Inflammatory macrophage treated with lipopolysaccharide for 1 hour (primary cell): ENCODE data around the gene GATA2.

Experiments used
- DNase-seq, 2 donors: peaks; one replicate each; pipeline ENCODE4 v3.0.0-alpha.2; 2020 to 2022

GATA2 gene

DNA sequence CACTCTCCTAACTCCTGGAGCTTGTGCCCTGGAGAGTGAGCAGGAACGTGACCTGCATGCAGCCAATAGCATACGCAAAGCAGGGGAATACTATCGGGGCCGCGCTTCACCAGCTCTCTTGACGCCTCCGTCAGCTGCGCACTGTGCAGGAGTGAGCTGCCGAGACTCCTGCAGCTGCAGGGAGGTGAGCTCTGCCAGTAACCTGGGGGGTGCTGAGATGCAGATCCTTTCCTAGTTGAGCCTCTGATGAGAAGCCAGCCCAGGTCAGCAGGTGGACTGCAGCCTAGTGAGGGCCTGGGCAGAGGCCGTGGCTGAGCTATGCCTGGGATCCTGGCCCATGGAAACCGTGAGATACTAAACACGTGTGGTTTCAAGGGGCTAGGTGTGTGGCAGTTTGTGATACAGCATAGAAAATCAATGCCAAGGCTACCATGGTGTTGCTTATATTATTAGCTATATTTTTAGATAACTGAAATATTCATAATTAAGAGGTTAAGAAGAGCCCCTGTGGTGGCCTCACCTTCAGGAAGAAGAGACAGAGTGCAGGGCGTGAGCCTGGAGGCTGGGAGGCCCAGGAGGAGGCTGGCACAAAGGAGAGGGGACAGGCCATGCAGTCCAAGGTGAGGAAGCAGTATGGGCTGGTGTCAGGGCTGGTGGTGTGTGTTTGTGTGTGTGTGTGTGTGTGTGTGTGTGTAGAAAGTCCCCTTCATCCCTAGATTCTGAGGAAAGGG, 20.4 kb downstream of the GATA2 start:
- DNase-seq: no peak

DNA sequence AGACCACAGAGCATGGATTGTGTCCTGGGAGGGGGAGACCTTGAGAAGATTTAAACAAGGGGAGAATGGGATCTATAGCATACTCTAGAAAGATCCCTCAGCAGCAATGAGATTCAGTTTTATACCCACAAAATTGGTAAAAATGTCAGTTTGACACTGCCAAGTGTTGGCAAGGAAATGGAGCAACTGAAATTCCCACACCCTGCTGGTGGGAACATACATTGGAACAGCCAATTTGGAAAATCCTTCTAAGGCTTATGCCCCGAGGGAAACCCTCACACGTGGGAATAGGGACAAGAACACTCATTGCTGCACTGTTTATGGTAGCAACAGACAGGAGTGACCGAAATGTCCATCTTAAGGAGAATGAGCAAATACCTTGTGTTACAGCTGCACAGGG, 21.3 kb downstream of the GATA2 start:
- no peak for DNase-seq

- DNase-seq: no peak
These were observed 21.9 kb downstream of the GATA2 start for GRCh38 chr3:128471110-128471509.

- no peak for DNase-seq
These were observed 22.7 kb downstream of the GATA2 start for GRCh38 chr3:128470134-128470899.

DNA sequence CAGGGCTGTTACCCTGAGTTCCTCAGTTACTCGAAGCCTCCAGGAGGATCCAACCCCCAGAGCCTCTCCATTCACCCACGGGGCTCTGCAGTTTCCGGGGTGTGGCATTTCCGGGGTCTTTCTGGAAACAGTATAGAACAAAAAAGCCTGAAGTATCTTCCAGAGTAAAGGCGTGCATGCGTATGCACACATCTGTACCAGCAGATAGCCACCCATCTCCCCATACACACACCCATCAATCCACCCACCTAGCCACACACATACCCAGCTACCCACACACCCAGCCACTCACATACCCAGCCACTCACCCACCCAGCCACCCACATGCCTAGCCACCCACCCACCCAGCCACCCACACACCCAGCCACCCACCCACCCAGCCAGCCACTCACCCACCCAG, 23.4 kb downstream of the GATA2 start:
- no peak for DNase-seq

- DNase-seq: no peak
These were observed 24.0 kb downstream of the GATA2 start for GRCh38 chr3:128468791-128469527.

DNA sequence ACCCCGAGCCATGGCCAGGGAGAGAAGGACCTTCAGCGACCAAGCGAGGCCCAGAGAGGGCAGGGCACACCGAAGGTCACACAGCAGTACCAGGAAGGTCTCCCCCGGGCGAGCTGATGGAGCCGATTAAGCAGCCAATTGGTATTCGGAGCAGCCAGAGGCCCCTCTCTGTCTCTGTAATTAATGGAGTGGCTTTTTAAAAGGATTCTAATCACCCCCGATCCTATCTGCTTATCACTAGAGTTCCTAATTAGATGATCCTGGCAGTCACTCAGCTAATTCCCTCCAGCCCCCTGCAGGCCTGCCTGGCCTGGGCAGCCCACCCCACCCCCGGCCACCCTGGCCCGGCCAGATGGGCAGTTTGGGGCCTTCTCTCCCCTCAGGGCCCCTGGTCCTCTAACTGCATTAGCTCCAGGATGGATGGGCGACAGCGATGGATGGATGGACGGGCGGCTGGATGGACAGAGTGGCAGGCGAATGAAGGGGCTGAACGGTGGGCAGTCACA, 24.7 kb downstream of the GATA2 start:
- DNase-seq: no peak

GRCh38 chr3:128466840-128467541, 26.0 kb downstream of the GATA2 start, which contains the start of gene DNAJB8:
Gene DNAJB8 (minus strand): TSS chr3:128466890. CDS start chr3:128463245, 3,645 bp downstream.
- DNase-seq: no peak

GRCh38 chr3:128464702-128465101, 28.3 kb downstream of the GATA2 start:
- DNase-seq: no peak

DNA sequence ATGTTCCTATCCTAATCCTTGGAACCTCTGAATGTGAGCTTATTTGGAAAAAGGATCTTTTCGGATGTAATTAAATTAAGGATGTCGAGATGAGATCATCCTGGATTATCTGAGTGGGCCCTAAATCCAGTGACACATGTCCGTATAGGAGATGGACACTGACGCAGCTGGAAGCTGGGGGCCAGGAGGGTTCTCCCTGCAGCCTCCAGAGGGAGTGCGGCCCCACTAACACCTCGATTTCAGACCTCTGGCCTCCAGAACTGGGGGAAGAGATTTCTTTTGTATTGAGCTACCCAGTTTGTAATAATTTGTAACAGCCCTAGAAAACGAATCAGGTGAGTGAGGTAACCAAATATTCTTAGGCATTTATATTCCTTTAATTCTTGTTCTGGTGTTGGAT, 28.8 kb downstream of the GATA2 start:
- DNase-seq: no peak

DNA sequence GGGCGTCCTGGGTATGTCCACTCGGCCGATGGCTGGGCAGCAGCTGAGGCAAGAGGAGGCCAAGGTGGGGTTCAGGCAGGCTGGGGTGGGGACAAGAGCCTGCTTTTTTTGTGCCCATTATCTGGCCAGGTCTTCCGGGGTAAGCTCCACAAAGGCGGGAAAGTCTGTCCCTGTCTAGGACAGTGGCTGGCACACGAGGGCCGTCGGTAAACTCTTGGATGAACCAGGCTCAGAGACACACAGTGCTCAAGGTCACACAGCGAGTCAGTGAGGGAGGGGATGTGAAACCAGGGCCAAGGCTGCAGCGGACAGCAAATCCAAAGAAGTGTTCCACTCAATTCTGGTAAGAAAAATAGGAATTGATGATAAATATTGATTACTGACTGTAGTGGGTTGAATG, 29.2 kb downstream of the GATA2 start:
- DNase-seq: no peak

- no peak for DNase-seq
These were observed 29.6 kb downstream of the GATA2 start for GRCh38 chr3:128463354-128463753.

DNA sequence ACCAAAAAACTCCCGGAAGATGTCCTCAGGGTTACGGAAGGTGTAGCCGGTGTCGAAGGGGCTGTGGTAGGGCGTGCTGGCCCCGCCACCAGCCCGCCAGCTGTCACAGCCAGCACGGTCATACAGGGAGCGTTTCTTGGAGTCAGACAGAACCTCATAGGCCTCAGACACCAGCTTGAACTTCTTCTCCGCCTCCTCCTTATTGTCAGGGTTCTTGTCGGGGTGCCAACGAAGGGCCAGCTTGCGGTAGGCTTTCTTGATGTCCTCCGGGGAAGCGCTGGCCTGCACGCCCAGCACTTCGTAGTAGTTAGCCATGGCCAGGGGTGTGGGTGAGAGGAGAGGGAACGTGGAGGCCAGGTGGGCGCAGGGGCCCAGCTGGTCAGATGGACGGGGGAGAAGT, 30.1 kb downstream of the GATA2 start:
- no peak for DNase-seq

DNA sequence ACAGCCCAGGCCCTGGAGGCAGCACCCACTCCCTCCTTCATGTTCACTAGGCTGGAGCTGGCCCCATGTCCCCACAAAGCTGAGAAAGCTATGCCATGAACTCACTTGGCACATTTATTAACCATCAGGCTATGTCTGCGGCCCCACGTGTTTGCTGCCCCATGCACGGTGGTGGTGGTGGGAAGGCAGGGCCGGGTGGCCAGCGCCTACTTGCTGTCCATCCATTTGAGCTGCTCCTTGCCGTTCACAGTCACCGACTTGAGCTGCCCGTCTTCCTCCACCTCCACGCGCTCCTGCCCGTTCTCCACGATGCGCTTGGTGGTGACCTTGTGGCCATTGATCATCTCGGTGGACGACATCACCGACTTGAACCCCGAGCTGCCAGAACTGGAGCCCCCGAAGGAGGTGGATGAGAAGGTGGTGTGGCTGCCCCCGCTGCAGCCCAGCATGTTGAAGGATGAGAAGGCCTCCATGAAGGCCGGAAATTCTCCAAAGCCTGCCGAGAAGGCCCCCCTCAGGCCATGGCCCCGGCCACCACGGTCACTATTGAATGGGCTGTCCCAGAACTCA, 30.6 kb downstream of the GATA2 start:
- no peak for DNase-seq

GRCh38 chr3:128461731-128462130, 31.3 kb downstream of the GATA2 start:
- no peak for DNase-seq

DNA sequence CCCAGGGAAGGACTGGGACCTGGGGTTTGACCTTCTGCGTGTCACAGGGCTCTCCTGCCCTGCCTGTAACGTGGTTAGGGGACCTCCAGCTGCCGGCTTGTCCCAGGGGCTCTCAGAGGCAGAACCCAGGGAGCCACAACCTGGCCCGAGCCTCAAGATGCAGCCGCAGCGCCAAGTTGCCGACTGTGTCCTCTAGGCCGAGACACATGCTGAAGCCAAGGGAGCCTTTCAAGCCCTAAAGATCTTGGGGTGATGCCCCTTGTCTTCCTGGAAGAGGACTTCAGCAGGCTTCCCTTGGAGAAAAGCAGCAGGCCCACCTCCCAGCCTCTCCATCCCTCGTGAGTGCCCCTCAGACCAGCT, 33.6 kb downstream of the GATA2 start:
- no peak for DNase-seq

DNA sequence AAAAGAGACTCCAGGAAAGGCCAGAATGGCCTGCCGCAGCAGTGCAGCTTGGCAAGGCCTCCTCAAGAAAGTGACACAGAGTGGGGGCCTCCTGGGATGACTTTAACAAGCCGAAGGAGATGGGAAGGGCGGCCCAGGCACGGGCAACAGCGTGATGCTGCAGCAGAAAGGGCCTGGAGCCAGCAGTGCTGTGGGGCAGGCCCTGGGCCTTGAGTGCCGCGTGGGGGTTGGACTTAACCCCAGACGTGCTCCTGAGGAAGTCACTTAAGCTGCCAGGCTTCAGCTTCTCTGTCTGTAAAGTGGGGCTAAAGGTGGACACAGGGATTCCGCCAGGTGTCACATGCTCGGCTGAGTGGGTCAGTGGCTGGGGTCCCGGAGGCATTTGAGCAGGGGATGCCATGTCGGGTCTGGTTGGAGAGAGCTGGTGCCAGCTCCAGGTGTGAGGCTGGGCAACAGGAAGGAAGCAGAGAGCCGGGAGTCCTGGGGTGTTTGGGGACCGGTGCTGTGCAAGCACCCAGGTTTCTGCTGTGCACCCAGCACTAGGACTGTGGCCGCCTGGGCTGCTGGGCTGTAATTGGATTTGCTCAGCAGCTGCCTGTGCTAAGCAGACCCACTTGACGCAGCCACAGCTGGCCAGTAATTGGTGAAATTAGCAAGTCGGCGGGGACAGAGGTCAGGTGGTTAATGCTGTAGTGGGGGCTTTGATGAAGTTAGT, 34.1 kb downstream of the GATA2 start:
- no peak for DNase-seq

GRCh38 chr3:128457937-128458336, 35.1 kb downstream of the GATA2 start:
- DNase-seq: no peak

- no peak for DNase-seq
These were observed 36.0 kb downstream of the GATA2 start for GRCh38 chr3:128456776-128457715.
